SK-N-MC (cell line): ENCODE results near the gene CCT2.

Experiments
- DNase-seq: peaks from one replicate; pipeline ENCODE4 v3.0.0-alpha.2; 2011; ENCODE audit warnings: low read depth, low spot score
- H3K27ac ChIP-seq: fragments of 200-600 bp; sonication (generic); 2 replicates; pipeline ENCODE4 v1.5.1; 2016; ENCODE audit warnings: mixed run types
- H3K36me3 ChIP-seq: fragments of 200-600 bp; sonication (generic); 2 replicates; pipeline ENCODE4 v1.6.1; 2017; ENCODE audit warnings: antibody characterized with exemption, low read length, mixed read lengths; ENCODE audit not compliant: insufficient read depth
- H3K4me3 ChIP-seq: fragments of 200-600 bp; sonication (generic); 2 replicates; pipeline ENCODE4 v1.5.1; 2016
- H3K9ac ChIP-seq: fragments of 200-600 bp; sonication (generic); 2 replicates; pipeline ENCODE4 v1.8.0; 2017; ENCODE audit warnings: mixed run types, mixed read lengths; ENCODE audit not compliant: insufficient read length
- H3K9me3 ChIP-seq: fragments of 200-600 bp; sonication (generic); 2 replicates; pipeline ENCODE4 v1.6.1; 2017; ENCODE audit warnings: low read depth, mild to moderate bottlenecking, antibody characterized with exemption, low read length, moderate library complexity, mixed read lengths
- EZH2 ChIP-seq: fragments of 200-600 bp; sonication (generic); IDR thresholded peaks from one replicate; pipeline ENCODE4 v1.6.1; 2017; ENCODE audit warnings: antibody characterized with exemption
- FOXP2 ChIP-seq: optimal IDR thresholded peaks from 2 replicates; pipeline ENCODE3; 2011; ENCODE audit warnings: mild to moderate bottlenecking, moderate library complexity; ENCODE audit not compliant: insufficient read depth; ENCODE audit errors: extremely low read length, control extremely low read depth
- POLR2AphosphoS5 ChIP-seq: IDR thresholded peaks from 2 replicates; pipeline ENCODE4 v1.6.1; 2012; ENCODE audit warnings: mild to moderate bottlenecking, low read depth, low read length, borderline replicate concordance

The CCT2 gene

GRCh38 chr12:69578283-69578682 lies 7.0 kb upstream of the CCT2 start:
- no peak for DNase-seq
- TF ChIP-seq EZH2, result no peak
- no peak for TF ChIP-seq FOXP2
- no peak overlapping the region for H3K27ac ChIP-seq
- no peak overlapping the region for H3K9ac ChIP-seq
- H3K36me3 ChIP-seq, result peaks cover 20% of the 10 kb centered on the region
- H3K9me3 ChIP-seq, result no peaks in the 10 kb centered on the region
- H3K4me3 ChIP-seq, result no peak overlapping the region

GRCh38 chr12:69579029-69579428 lies 6.2 kb upstream of the CCT2 start:
- DNase-seq, result no peak
- Histone ChIP-seq H3K4me3 (no peak overlapping the region), H3K36me3 (peaks cover 17% of the 10 kb centered on the region), H3K9ac (no peak overlapping the region), H3K9me3 (no peaks in the 10 kb centered on the region), H3K27ac (0 out of 2 replicates have a peak overlapping the region, but pooled peaks have one; percentile 38)
- TF ChIP-seq POLR2AphosphoS5 (no peak), EZH2 (no peak), FOXP2 (no peak)

GRCh38 chr12:69580074-69580473 lies 5.2 kb upstream of the CCT2 start:
- Histone ChIP-seq H3K4me3 (no peak overlapping the region), H3K9me3 (no peaks in the 10 kb centered on the region), H3K9ac (no peak overlapping the region), H3K36me3 (peaks cover 7% of the 10 kb centered on the region), H3K27ac (no peak overlapping the region)
- TF ChIP-seq POLR2AphosphoS5, result no peak
- TF ChIP-seq FOXP2, result no peak
- no peak for DNase-seq

- Histone ChIP-seq H3K36me3 (peaks cover 24% of the 10 kb centered on the region), H3K9me3 (no peaks in the 10 kb centered on the region), H3K4me3 (no peak overlapping the region), H3K9ac (no peak overlapping the region), H3K27ac (peak overlapping the region; percentile 69; the same call in 1 of the 2 replicates)
- TF ChIP-seq FOXP2 (no peak), EZH2 (no peak), POLR2AphosphoS5 (no peak)
- peak; percentile 40 for DNase-seq
Measured at GRCh38 chr12:69583203-69583602, 2.1 kb upstream of the CCT2 start.

- H3K4me3 ChIP-seq, result no peak overlapping the region
- H3K36me3 ChIP-seq, result peaks cover 77% of the 10 kb centered on the region
- H3K27ac ChIP-seq, result no peak overlapping the region
- TF ChIP-seq FOXP2 (no peak), POLR2AphosphoS5 (no peak), EZH2 (no peak)
- no peak for DNase-seq
- H3K9ac ChIP-seq, result no peak overlapping the region
- no peaks in the 10 kb centered on the region for H3K9me3 ChIP-seq
Measured at GRCh38 chr12:69588527-69588926, 3.3 kb downstream of the CCT2 start.

- H3K36me3 ChIP-seq, result peaks cover 83% of the 10 kb centered on the region
- DNase-seq, result no peak
- TF ChIP-seq POLR2AphosphoS5, result no peak
- no peak for TF ChIP-seq EZH2
- no peak for TF ChIP-seq FOXP2
Measured at GRCh38 chr12:69589082-69589481, 3.8 kb downstream of the CCT2 start.

GRCh38 chr12:69595689-69596088 lies 10.4 kb downstream of the CCT2 start:
- H3K27ac ChIP-seq, result peak overlapping the region; percentile 53; the same call in 1 of the 2 replicates
- H3K4me3 ChIP-seq, result no peak overlapping the region
- no peaks in the 10 kb centered on the region for H3K9me3 ChIP-seq
- H3K36me3 ChIP-seq, result peaks cover 100% of the 10 kb centered on the region
- no peak for TF ChIP-seq EZH2
- no peak for TF ChIP-seq FOXP2
- TF ChIP-seq POLR2AphosphoS5, result no peak
- H3K9ac ChIP-seq, result no peak overlapping the region
- no peak for DNase-seq

More at GRCh38 chr12:69589082-69589481, 3.8 kb downstream of the CCT2 start:
- Histone ChIP-seq H3K9me3 (no peaks in the 10 kb centered on the region), H3K9ac (no peak overlapping the region), H3K27ac (no peak overlapping the region), H3K4me3 (no peak overlapping the region)

GRCh38 chr12:69598174-69598753 lies 13.0 kb downstream of the CCT2 start:
- no peak for DNase-seq
- Histone ChIP-seq H3K4me3 (peak overlapping the region; percentile 7; the same call in 1 of the 2 replicates), H3K9ac (peak overlapping the region; percentile 2), H3K9me3 (no peaks in the 10 kb centered on the region), H3K36me3 (peaks cover 100% of the 10 kb centered on the region), H3K27ac (peak overlapping the region; percentile 61)
- TF ChIP-seq EZH2 (no peak), FOXP2 (no peak), POLR2AphosphoS5 (no peak; the same call in 1 of the 2 replicates)

GRCh38 chr12:69600804-69601203 lies 15.5 kb downstream of the CCT2 start:
- DNase-seq, result no peak
- TF ChIP-seq POLR2AphosphoS5 (no peak), EZH2 (no peak), FOXP2 (no peak)
- Histone ChIP-seq H3K27ac (no peak overlapping the region), H3K4me3 (no peak overlapping the region), H3K36me3 (peaks cover 78% of the 10 kb centered on the region), H3K9me3 (no peaks in the 10 kb centered on the region), H3K9ac (no peak overlapping the region)
